HEK293 (cell line): ENCODE measurements around the gene XRN2.

ENCODE experiments used
- CTCF ChIA-PET: fragments of 350-600 bp; formaldehyde crosslinking; extraction: SDS; loops from one replicate; lab custom pipeline; 2021; ENCODE audit warnings: antibody characterized with exemption; lab: Yijun Ruan, JAX
- POLR2A ChIA-PET: fragments of 300-600 bp; formaldehyde crosslinking; extraction: SDS; loops from one replicate; lab custom pipeline; 2020; ENCODE audit warnings: antibody characterized with exemption, inconsistent platforms; lab: Yijun Ruan, JAX
- H3K27ac ChIP-seq: fragments of 200-500 bp; sonication (Bioruptor generic); 2 replicates; pipeline ENCODE4 v1.5.1; 2014; ENCODE audit warnings: low read depth, low read length, control low read depth, inconsistent platforms; ENCODE audit errors: extremely low read depth
- H3K36me3 ChIP-seq, 2 experiments: fragments of 200-500 bp in 1 of 2; sonication (Bioruptor generic) in 1 of 2; 1 replicate in 1 of 2; 2 replicates in 1 of 2; pipeline ENCODE4 v1.5.1; 2014 to 2017; ENCODE audit warnings: inconsistent platforms in 2 of 2, low read length in 2 of 2; ENCODE audit not compliant: control insufficient read depth in 2 of 2, insufficient read depth in 1 of 2
- H3K4me1 ChIP-seq: fragments of 200-500 bp; sonication (Bioruptor generic); 2 replicates; pipeline ENCODE4 v1.5.1; 2014; ENCODE audit warnings: mild to moderate bottlenecking, low read length, inconsistent platforms; ENCODE audit not compliant: control insufficient read depth, insufficient read depth
- H3K4me3 ChIP-seq: 2 replicates; pipeline ENCODE4 v1.5.1; 2011; ENCODE audit warnings: low read depth, mild to moderate bottlenecking, control low read depth, low read length, moderate library complexity
- H3K9me3 ChIP-seq: fragments of 200-500 bp; sonication (Bioruptor generic); 2 replicates; pipeline ENCODE4 v1.5.1; 2014; ENCODE audit warnings: low read depth, low read length, inconsistent platforms; ENCODE audit not compliant: control insufficient read depth, insufficient read depth
- HOXA7 ChIP-seq: sonication (generic); formaldehyde crosslinking; IDR thresholded peaks from 2 replicates; pipeline ENCODE4 v1.8.1; 2022; ENCODE audit warnings: missing genetic modification reagents, borderline replicate concordance
- HOXD13 ChIP-seq: sonication (generic); formaldehyde crosslinking; IDR thresholded peaks from 2 replicates; pipeline ENCODE4 v1.8.0; 2022; ENCODE audit warnings: missing genetic modification reagents, borderline replicate concordance
- KLF17 ChIP-seq: fragments of 450-650 bp; formaldehyde crosslinking; IDR thresholded peaks from 2 replicates; pipeline ENCODE4 v1.5.1; 2016; ENCODE audit warnings: missing biosample characterization, missing genetic modification characterization
- MEIS1 ChIP-seq: sonication (generic); formaldehyde crosslinking; IDR thresholded peaks from 2 replicates; pipeline ENCODE4 v1.8.1; 2022; ENCODE audit warnings: missing genetic modification reagents, mild to moderate bottlenecking, borderline replicate concordance
- RBAK ChIP-seq: fragments of 450-650 bp; formaldehyde crosslinking; IDR thresholded peaks from 2 replicates; pipeline ENCODE4 v1.5.1; 2016; ENCODE audit warnings: missing biosample characterization, missing genetic modification characterization
- SETDB1 ChIP-seq: IDR thresholded peaks from one replicate; pipeline ENCODE4 v1.6.1; 2017; ENCODE audit warnings: mild to moderate bottlenecking, low read length, moderate library complexity, mixed read lengths; ENCODE audit not compliant: insufficient read length
- SP3 ChIP-seq: fragments of 450-650 bp; formaldehyde crosslinking; IDR thresholded peaks from 2 replicates; pipeline ENCODE4 v1.5.1; 2016; ENCODE audit warnings: missing biosample characterization, missing genetic modification characterization
- ZNF16 ChIP-seq: fragments of 450-650 bp; formaldehyde crosslinking; IDR thresholded peaks from 2 replicates; pipeline ENCODE4 v1.5.1; 2016; ENCODE audit warnings: low read depth, missing biosample characterization, missing genetic modification characterization
- ZNF175 ChIP-seq: fragments of 450-650 bp; formaldehyde crosslinking; IDR thresholded peaks from 2 replicates; pipeline ENCODE4 v1.5.1; 2016; ENCODE audit warnings: missing biosample characterization, missing genetic modification characterization
- ZNF19 ChIP-seq: fragments of 450-650 bp; formaldehyde crosslinking; IDR thresholded peaks from 2 replicates; pipeline ENCODE4; 2016; ENCODE audit warnings: missing biosample characterization, missing genetic modification characterization, low read depth
- ZNF354C ChIP-seq: fragments of 450-650 bp; formaldehyde crosslinking; IDR thresholded peaks from 2 replicates; pipeline ENCODE4 v1.5.1; 2016; ENCODE audit warnings: missing biosample characterization, missing genetic modification characterization, low read depth, borderline replicate concordance
- ZNF549 ChIP-seq: fragments of 450-650 bp; IDR thresholded peaks from 2 replicates; pipeline ENCODE4 v1.5.1; 2018; ENCODE audit warnings: missing biosample characterization, missing genetic modification characterization, mild to moderate bottlenecking, inconsistent platforms, moderate library complexity
- ZNF610 ChIP-seq: fragments of 450-650 bp; formaldehyde crosslinking; IDR thresholded peaks from 2 replicates; pipeline ENCODE4 v1.5.1; 2016; ENCODE audit warnings: missing biosample characterization, missing genetic modification characterization, borderline replicate concordance
- ZNF645 ChIP-seq: fragments of 450-650 bp; formaldehyde crosslinking; IDR thresholded peaks from 2 replicates; pipeline ENCODE4; 2016; ENCODE audit warnings: missing biosample characterization, missing genetic modification characterization
- ZNF707 ChIP-seq: fragments of 450-650 bp; formaldehyde crosslinking; IDR thresholded peaks from 2 replicates; pipeline ENCODE4 v1.5.1; 2016; ENCODE audit warnings: missing biosample characterization, missing genetic modification characterization
- ZNF837 ChIP-seq: fragments of 450-650 bp; formaldehyde crosslinking; IDR thresholded peaks from 2 replicates; pipeline ENCODE4 v1.5.1; 2016; ENCODE audit warnings: missing biosample characterization, missing genetic modification characterization
- ZSCAN16 ChIP-seq: fragments of 450-650 bp; formaldehyde crosslinking; IDR thresholded peaks from 2 replicates; pipeline ENCODE4 v1.5.1; 2016; ENCODE audit warnings: missing biosample characterization, missing genetic modification characterization
- TF ChIP-seq, protein P1 (sequence below): fragments of 450-650 bp; formaldehyde crosslinking; IDR thresholded peaks from 2 replicates; pipeline ENCODE4 v1.5.1; 2016; ENCODE audit warnings: missing biosample characterization, missing genetic modification characterization
- TF ChIP-seq, protein P2 (sequence below): fragments of 450-650 bp; formaldehyde crosslinking; IDR thresholded peaks from 2 replicates; pipeline ENCODE4 v1.5.1; 2016; ENCODE audit warnings: missing biosample characterization, missing genetic modification characterization, borderline replicate concordance
- TF ChIP-seq, protein P3 (sequence below): fragments of 450-650 bp; formaldehyde crosslinking; IDR thresholded peaks from 2 replicates; pipeline ENCODE4 v1.5.1; 2016; ENCODE audit warnings: missing biosample characterization, missing genetic modification characterization

Gene XRN2

DNA sequence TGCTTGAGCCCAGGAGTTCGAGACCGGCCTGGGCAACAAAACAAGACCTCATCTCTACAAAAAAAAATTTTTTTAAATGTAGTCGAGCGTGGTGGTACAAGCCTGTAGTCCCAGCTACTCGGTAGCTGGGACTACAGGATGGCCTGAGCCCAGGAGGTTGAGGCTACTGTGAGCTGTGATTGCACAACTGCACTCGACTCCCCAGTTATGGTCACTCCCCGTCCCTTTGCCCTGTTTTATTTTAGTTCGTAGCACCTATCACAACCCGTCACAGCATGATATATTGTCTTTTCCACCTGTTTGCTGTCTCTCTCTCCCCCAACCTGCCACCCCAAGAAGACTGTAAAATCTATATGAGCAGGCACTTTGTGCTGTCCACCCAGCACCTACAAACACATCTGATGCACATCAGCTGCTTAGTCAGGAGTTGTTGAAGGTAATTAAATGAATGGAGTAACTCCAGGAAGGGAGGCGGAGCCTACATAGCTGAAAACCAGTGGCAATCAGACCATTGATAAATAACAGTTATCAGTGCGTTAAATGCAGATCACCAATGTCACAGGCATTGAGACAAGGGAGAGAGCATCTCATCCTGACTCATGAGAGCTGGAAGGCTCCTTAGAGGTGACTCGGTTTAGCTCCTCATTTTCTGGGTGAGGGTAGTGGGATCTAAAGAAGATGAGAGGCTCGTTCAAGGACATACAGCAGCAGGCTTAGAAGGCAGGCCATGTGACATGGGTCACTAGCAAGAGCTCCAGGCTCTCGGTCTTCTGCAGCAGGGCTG, 14.4 kb upstream of the XRN2 start:
- no peak overlapping the region for H3K27ac ChIP-seq
- CTCF ChIA-PET: interaction anchor here (1.4 kb wide), 1 partner anchor 216 kb away, joined by 4 read pairs; no protein-coding TSS in a partner anchor

GRCh38 chr20:21289651-21290050, 13.5 kb upstream of the XRN2 start:
- H3K4me1 ChIP-seq: no peaks in the 10 kb centered on the region
- H3K4me3 ChIP-seq: no peak overlapping the region
- no peak for TF ChIP-seq ZNF837
- TF ChIP-seq, protein P1, sequence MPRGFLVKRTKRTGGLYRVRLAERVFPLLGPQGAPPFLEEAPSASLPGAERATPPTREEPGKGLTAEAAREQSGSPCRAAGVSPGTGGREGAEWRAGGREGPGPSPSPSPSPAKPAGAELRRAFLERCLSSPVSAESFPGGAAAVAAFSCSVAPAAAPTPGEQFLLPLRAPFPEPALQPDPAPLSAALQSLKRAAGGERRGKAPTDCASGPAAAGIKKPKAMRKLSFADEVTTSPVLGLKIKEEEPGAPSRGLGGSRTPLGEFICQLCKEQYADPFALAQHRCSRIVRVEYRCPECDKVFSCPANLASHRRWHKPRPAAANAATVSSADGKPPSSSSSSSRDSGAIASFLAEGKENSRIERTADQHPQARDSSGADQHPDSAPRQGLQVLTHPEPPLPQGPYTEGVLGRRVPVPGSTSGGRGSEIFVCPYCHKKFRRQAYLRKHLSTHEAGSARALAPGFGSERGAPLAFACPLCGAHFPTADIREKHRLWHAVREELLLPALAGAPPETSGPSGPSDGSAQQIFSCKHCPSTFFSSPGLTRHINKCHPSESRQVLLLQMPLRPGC (tag by site-specific recombination): no peak
- TF ChIP-seq SP3 (tag by site-specific recombination): no peak
- no peak for TF ChIP-seq ZNF549 (tag by site-specific recombination)
- no peak for TF ChIP-seq ZNF707 (tag by site-specific recombination)
- no peak for TF ChIP-seq HOXA7 (CRISPR knock-in tag)
- H3K9me3 ChIP-seq: no peaks in the 10 kb centered on the region
- no peak overlapping the region for H3K27ac ChIP-seq
- ChIA-PET POLR2A (no interaction called here), CTCF (interaction anchor here (1.4 kb wide), 1 partner anchor 215 kb away, joined by 4 read pairs; no protein-coding TSS in a partner anchor)
- H3K36me3 ChIP-seq: no peaks in the 10 kb centered on the region

More for the DNA sequence above, 14.4 kb upstream of the XRN2 start:
- H3K36me3 ChIP-seq: no peaks in the 10 kb centered on the region
- POLR2A ChIA-PET: no interaction called here
- no peak overlapping the region for H3K4me3 ChIP-seq
- no peaks in the 10 kb centered on the region for H3K9me3 ChIP-seq
- no peaks in the 10 kb centered on the region for H3K4me1 ChIP-seq
- TF ChIP-seq ZNF19 (no peak), ZNF175 (tag by site-specific recombination) (no peak), ZNF645 (tag by site-specific recombination) (no peak), HOXD13 (CRISPR knock-in tag) (no peak), ZNF16 (tag by site-specific recombination) (no peak), SP3 (tag by site-specific recombination) (no peak), KLF17 (tag by site-specific recombination) (no peak), SETDB1 (no peak), ZSCAN16 (tag by site-specific recombination) (no peak)

- POLR2A ChIA-PET: no interaction called here
- no peak overlapping the region for H3K4me3 ChIP-seq
- H3K27ac ChIP-seq: no peak overlapping the region
- CTCF ChIA-PET: no interaction called here
- H3K4me1 ChIP-seq: no peaks in the 10 kb centered on the region
- no peaks in the 10 kb centered on the region for H3K9me3 ChIP-seq
- H3K36me3 ChIP-seq: no peaks in the 10 kb centered on the region
- TF ChIP-seq, protein P2, sequence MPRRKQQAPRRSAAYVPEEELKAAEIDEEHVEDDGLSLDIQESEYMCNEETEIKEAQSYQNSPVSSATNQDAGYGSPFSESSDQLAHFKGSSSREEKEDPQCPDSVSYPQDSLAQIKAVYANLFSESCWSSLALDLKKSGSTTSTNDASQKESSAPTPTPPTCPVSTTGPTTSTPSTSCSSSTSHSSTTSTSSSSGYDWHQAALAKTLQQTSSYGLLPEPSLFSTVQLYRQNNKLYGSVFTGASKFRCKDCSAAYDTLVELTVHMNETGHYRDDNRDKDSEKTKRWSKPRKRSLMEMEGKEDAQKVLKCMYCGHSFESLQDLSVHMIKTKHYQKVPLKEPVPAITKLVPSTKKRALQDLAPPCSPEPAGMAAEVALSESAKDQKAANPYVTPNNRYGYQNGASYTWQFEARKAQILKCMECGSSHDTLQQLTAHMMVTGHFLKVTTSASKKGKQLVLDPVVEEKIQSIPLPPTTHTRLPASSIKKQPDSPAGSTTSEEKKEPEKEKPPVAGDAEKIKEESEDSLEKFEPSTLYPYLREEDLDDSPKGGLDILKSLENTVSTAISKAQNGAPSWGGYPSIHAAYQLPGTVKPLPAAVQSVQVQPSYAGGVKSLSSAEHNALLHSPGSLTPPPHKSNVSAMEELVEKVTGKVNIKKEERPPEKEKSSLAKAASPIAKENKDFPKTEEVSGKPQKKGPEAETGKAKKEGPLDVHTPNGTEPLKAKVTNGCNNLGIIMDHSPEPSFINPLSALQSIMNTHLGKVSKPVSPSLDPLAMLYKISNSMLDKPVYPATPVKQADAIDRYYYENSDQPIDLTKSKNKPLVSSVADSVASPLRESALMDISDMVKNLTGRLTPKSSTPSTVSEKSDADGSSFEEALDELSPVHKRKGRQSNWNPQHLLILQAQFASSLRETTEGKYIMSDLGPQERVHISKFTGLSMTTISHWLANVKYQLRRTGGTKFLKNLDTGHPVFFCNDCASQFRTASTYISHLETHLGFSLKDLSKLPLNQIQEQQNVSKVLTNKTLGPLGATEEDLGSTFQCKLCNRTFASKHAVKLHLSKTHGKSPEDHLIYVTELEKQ (tag by site-specific recombination): no peak
- no peak for TF ChIP-seq ZNF610
- TF ChIP-seq, protein P1 (tag by site-specific recombination): no peak
- TF ChIP-seq RBAK (tag by site-specific recombination): no peak
- TF ChIP-seq, protein P3, sequence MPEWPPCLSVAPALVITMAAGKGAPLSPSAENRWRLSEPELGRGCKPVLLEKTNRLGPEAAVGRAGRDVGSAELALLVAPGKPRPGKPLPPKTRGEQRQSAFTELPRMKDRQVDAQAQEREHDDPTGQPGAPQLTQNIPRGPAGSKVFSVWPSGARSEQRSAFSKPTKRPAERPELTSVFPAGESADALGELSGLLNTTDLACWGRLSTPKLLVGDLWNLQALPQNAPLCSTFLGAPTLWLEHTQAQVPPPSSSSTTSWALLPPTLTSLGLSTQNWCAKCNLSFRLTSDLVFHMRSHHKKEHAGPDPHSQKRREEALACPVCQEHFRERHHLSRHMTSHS (tag by site-specific recombination): no peak
- no peak for TF ChIP-seq ZNF354C
- TF ChIP-seq MEIS1: no peak
Observed at GRCh38 chr20:21291026-21291425, 12.1 kb upstream of the XRN2 start.
